Measurements from ENCODE around the gene CCDC33.

CCDC33 gene

DNA sequence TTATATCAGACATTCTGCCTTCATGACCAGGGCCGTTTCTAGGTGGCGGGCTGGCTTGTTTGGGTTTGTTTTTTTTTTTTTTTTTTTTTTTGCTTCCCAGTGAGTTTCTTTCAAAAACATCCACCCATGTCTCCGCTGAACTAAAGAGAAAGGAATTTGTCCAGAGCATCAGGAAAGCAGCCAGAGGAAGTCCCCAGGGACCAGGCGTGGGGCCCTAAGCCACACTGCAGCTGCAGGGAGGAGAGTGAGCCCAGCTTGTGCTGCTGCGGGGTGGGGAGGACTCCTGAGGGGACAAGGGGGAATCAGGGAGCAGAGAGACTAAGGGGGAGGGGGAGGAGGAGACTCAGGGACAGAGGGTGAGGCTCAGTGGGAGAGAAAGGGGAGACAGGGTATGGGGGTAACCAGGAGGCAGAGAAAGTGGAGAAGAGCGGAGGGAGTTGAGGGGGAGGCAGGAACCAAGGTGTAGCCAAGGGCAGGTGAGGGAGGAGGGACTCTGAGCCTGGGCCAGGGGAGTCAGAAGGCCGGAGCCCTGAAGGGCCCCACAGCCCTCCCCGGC is 81.8 kb downstream of the CCDC33 start:
- DNase-seq = no peak

- DNase-seq = no peak
Measured at GRCh38 chr15:74318376-74319137, 82.4 kb downstream of the CCDC33 start.

GRCh38 chr15:74319138-74319460 is 83.0 kb downstream of the CCDC33 start:
- DNase-seq = no peak

DNA sequence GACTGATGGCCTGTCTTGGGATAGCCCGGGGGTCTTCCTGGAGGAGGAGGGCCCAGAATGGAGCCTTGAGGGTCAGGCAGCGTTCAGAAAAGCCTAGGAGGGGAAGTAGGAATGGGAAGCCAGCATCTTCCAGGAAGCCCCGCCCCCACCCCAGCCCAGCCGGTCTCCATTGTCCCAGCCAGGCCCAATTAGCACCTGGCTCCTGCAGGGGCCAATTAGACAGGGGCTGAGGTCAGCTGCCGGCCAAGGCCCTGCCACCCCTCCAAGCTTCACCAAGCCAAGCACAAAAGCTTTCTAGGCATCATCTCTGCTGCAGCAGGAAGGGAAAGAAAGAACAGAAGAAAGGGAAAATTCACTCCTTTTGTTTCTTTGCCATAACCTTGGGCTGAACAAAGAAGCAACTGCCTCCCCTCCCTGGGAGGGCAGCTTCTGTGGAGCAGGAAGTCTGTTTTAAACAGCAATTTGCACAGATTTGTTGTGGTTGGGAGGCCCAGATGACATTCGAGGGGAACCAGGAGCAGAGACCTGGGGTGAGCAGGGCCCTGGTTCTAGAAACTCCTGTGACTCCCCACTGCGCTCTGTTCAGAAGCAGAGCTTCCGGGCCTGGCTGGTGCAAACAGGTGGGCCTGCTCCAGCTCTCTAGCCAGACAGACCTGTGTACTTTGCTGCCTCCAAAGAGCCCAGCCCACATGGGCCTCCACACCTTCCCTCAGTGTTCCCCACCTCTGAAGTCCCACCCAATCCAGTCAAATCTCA is 83.6 kb downstream of the CCDC33 start:
- DNase-seq = no peak

GRCh38 chr15:74320352-74321247 is 84.5 kb downstream of the CCDC33 start:
- peak; percentile 36 for DNase-seq

DNA sequence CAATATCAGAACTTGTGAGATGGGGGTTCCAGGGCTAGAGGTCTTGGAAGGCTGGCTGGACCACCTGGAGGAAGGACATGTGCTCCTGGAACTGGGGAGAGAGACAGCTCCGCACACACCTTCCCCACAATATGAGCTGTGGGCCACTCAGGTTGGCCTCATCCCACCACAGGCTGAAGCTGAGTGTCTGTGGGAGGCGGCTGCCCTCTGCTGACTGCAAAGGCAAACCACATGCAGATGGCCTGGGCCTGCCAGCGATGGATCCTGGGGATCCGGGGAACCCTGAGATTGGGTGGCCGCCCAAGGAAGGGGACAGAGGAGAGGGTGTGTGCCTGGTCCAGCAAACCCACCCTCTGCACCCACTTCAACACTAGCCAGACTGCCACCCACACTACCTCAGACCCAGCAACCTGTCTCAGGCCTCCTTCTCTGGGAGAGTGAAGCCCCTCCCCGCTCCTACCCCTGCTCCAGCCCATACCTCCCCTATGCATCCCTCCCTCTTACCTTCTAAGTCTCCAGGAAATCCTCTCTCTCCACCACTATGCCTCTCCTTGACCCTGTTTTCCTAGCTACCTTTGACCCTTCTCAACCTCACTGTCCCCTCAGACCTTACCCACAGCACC is 86.5 kb downstream of the CCDC33 start:
- peak; percentile 54 for DNase-seq

DNA sequence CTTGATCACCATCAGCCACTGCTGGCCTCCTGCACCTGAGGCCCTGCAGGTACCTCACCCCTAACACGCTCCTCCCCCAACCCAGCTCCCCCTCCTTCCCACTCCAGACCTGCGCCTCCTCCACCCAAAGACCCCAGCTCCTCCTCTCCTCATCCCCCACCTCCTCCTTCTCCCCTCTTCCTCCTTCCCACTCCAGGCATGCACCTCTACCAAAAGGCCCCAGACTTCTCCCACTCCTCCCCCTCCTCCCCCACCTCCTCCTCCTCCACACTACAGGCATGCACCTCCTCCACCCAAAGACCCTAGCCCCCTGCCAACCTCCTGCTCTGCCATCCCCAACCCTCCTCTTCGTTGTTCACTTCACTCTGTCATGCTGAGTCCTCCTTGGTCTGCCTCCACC is 88.6 kb downstream of the CCDC33 start:
- no peak for DNase-seq

DNA sequence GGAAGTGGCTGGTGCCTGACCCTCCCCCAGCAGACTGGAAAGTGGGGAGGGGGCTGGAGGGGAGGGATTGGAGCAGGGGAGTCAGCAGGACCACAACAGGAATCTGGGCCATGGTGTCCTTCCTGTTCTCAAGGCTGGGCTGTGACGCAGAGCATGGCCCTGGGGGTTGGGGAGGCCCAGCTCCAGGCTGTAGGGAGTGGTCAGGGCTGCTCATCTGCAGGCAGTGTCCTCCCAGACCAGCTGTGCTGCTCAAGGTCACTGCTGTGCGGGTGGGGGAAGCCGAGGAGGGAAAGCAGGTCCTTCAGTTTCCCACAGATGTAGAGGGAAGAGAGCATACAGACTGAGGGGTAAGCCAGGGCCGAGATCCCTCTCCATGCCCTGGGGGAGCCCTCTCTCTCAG is 90.6 kb downstream of the CCDC33 start:
- no peak for DNase-seq

DNA sequence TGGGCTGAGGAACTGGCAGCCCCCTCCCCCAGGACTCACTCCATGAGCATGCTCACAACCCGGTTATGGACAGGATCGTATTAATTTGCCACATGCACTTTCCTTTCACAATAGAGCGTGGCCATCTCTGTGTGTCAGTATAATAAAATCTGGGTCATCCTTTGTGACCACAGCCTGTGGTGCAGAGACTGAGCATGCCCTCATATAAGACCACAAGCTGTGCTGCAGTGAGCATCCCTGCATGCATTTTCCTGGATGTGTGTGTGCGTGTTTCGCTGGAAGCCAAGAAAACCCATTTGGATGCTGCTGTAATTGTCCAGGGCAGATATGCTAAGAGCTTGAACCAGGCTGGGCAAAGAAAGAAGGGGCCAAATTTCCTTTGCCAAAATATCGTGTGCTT is 91.6 kb downstream of the CCDC33 start:
- no peak for DNase-seq

- no peak for DNase-seq
Measured at GRCh38 chr15:74328331-74329056, 92.4 kb downstream of the CCDC33 start.

- DNase-seq = no peak
Measured at GRCh38 chr15:74330861-74331408, 94.8 kb downstream of the CCDC33 start.

- no peak for DNase-seq
Measured at GRCh38 chr15:74332011-74332410, 95.9 kb downstream of the CCDC33 start.

DNA sequence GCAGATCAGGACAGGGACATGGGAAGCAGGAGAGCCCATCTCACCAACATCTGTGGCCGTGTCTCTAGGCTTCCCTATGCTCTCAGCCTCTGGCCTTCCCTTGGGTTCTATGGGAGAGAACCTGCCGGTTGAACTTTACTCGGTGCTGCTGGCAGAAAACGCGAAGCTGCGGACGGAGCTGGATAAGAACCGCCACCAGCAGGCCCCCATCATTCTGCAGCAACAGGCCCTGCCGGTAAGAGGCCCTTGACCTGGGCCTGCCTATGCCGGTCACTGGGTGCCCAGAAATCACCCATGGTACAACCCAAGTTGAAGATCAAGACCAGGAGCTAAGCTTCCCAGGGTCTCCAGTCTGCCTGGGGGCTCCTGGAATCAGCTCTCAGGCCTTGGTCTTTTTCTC is 96.5 kb downstream of the CCDC33 start:
- no peak for DNase-seq

- no peak for DNase-seq
Measured at GRCh38 chr15:74333093-74333492, 97.0 kb downstream of the CCDC33 start.

DNA sequence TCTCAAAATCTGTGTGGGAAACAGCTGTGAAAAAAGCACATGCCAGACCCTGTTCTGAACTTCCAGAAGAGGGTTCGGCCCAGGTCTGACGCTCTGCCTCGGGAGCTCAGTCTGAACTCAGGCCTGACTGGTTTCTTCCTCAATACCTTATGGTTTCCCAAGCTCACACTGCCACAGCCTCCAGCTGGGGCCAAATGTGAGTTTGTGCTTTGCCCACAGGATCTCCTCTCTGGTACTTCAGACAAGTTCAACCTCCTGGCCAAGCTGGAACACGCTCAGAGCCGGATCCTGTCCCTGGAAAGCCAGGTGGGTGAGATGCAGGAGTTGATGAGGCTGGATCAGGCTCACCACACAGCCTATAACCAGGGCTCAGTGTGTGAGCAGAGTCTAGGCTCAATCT is 97.5 kb downstream of the CCDC33 start:
- DNase-seq = no peak

- DNase-seq = no peak
Measured at GRCh38 chr15:74334127-74334526, 98.0 kb downstream of the CCDC33 start.

GRCh38 chr15:74335396-74335795 is 99.3 kb downstream of the CCDC33 start:
- DNase-seq = no peak

DNA sequence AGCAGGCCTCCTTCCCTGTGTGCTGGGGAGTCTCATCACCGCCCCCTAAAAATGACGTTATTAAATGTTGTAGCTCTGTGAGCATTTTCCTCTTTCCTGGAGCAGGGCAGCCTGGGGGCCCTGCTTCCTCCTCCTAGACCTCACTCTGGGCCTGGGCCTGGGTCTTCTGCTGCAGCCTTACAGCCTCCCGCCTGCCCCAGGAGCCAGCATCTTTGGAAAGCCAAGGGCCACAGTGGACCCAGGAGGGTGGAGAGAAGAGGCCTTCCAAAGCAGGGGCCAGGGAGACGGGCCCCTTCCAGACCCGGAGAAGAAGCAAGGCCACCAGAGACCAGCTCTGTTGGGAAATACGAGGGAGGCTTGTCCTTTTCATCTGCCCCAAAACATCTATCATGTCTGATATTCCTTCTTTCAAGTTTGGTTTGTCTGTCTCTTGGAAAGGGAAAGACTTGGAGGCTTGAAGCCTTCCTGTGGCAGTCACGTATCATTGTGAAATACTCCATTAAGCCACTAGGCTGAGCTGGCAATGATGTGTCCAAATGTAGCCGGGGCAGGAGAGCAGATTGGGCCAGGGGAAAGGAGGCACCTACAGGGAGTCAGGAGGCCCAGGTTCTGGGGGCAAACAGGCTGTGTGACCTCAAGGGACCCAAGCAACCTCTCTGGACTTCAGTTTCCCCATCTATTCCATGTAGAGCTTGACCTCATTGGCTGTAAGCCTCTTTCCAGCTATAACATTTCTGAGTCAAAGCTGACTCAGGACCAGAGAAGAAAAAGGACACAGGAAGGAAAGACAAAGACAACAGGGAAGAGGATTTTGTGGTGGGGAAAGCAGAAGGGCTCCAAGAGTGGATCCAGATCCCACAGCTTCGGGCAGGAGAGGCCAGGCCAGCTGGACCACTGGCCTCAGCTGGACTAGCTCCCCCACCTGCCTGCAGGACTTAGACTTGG is 100.2 kb downstream of the CCDC33 start:
- no peak for DNase-seq

- DNase-seq = no peak
Measured at GRCh38 chr15:74337146-74337545, 101.0 kb downstream of the CCDC33 start.

- DNase-seq = no peak
Measured at GRCh38 chr15:74337607-74338211, 101.6 kb downstream of the CCDC33 start.

Data from hematopoietic multipotent progenitor cell treated with erythropoietin and hydrocortisone succinate and interleukin-3 and kit ligand, for 8 days (in vitro differentiated cells).